ENCODE results near the gene FANCG.
A peak's percentile ranks its signal among the peaks of the same experiment; 100 is the strongest.

The FANCG gene

GRCh38 chr9:35114113-35114839 is 34.5 kb upstream of the FANCG start:
- no peak for TF ChIP-seq CTCF (IDR thresholded peaks at IDR 0.05)
- peak overlapping the region; percentile 99 for H3K27ac Mint-ChIP-seq
- H3K4me3 Mint-ChIP-seq, result peak overlapping the region; percentile 96
- no peaks in the 10 kb centered on the region for H3K9me3 Mint-ChIP-seq
- peaks cover 70% of the 10 kb centered on the region for H3K4me1 Mint-ChIP-seq
- peaks cover 8% of the 10 kb centered on the region for H3K27me3 Mint-ChIP-seq (ENCODE audit: low read depth, poor library complexity)
- H3K36me3 Mint-ChIP-seq (ENCODE audit: low read depth), result peaks cover 4% of the 10 kb centered on the region
- DNase-seq, result peak; percentile 82

GRCh38 chr9:35112257-35113020 is 32.7 kb upstream of the FANCG start:
- Mint-ChIP-seq H3K9me3 (no peaks in the 10 kb centered on the region), H3K4me1 (peaks cover 77% of the 10 kb centered on the region), H3K27ac (peak overlapping the region; percentile 72), H3K4me3 (peak overlapping the region; percentile 82), H3K27me3 (ENCODE audit: low read depth, poor library complexity) (peaks cover 6% of the 10 kb centered on the region), H3K36me3 (ENCODE audit: low read depth) (peaks cover 4% of the 10 kb centered on the region)
- DNase-seq, result no peak
- TF ChIP-seq CTCF (IDR thresholded peaks at IDR 0.05), result no peak

- peak; percentile 97 for DNase-seq
- Mint-ChIP-seq H3K4me3 (peak overlapping the region; percentile 82), H3K4me1 (peaks cover 68% of the 10 kb centered on the region), H3K9me3 (no peaks in the 10 kb centered on the region), H3K27ac (peak overlapping the region; percentile 1), H3K36me3 (ENCODE audit: low read depth) (peaks cover 4% of the 10 kb centered on the region), H3K27me3 (ENCODE audit: low read depth, poor library complexity) (no peaks in the 10 kb centered on the region)
- no peak for TF ChIP-seq CTCF (IDR thresholded peaks at IDR 0.05)
These were observed 31.5 kb upstream of the FANCG start for GRCh38 chr9:35111001-35111933.

- peaks cover 13% of the 10 kb centered on the region for H3K36me3 Mint-ChIP-seq (ENCODE audit: low read depth)
- peak overlapping the region; percentile 82 for H3K4me3 Mint-ChIP-seq
- H3K27ac Mint-ChIP-seq, result no peak overlapping the region
- DNase-seq, result no peak
- peaks cover 61% of the 10 kb centered on the region for H3K4me1 Mint-ChIP-seq
- H3K27me3 Mint-ChIP-seq (ENCODE audit: low read depth, poor library complexity), result no peaks in the 10 kb centered on the region
- no peaks in the 10 kb centered on the region for H3K9me3 Mint-ChIP-seq
- no peak for TF ChIP-seq CTCF (IDR thresholded peaks at IDR 0.05)
These were observed 30.6 kb upstream of the FANCG start for GRCh38 chr9:35110327-35110761.

- no peak for DNase-seq
- Mint-ChIP-seq H3K4me1 (peaks cover 60% of the 10 kb centered on the region), H3K36me3 (ENCODE audit: low read depth) (peaks cover 22% of the 10 kb centered on the region), H3K9me3 (no peaks in the 10 kb centered on the region), H3K27me3 (ENCODE audit: low read depth, poor library complexity) (no peaks in the 10 kb centered on the region), H3K27ac (no peak overlapping the region), H3K4me3 (no peak overlapping the region)
- no peak for TF ChIP-seq CTCF (IDR thresholded peaks at IDR 0.05)
These were observed 29.3 kb upstream of the FANCG start for GRCh38 chr9:35108946-35109575.

Measured in nephron progenitor cell (in vitro differentiated cells).